PC-3 (cell line): ENCODE measurements around the gene TUBB2B. TPM values are rescaled to one million over a fixed set of nuclear protein-coding genes. Genes with fewer than 3 reads are reported as not detected.

Experiments
- ATAC-seq: fragments of 200-7000 bp; cut with Tn5 transposase; 2 replicates; pipeline ENCODE4 v1.9.1; 2020; ENCODE audit warnings: mild to moderate bottlenecking, moderate library complexity
- BruUV-seq: library from RNA; stranded (reverse); fragments of 400-500 nt; replicated peaks from 2 replicates; lab custom pipeline; 2021; lab: Mats Ljungman, UMichigan
- CTCF ChIA-PET: fragments of 300-600 bp; sonication (Branson Sonifier 250); formaldehyde crosslinking; loops from one replicate; lab custom pipeline; 2022; ENCODE audit warnings: antibody characterized with exemption; lab: Charles Lee
- POLR2A ChIA-PET: fragments of 300-600 bp; sonication (Branson Sonifier 250); formaldehyde crosslinking; loops from one replicate; lab custom pipeline; 2022; ENCODE audit warnings: antibody characterized with exemption; ENCODE audit not compliant: unreplicated experiment; lab: Charles Lee
- DNase-seq: peaks from one replicate; pipeline ENCODE4 v3.0.0-alpha.2; 2015
- H2AFZ ChIP-seq: fragments of 300-600 bp; sonication (generic); 2 replicates; pipeline ENCODE4 v1.6.0; 2016; ENCODE audit warnings: antibody characterized with exemption, low read length
- H3F3A ChIP-seq: fragments of 300-600 bp; sonication (generic); one replicate; pipeline ENCODE4 v1.6.0; 2017; ENCODE audit warnings: antibody characterized with exemption, low read length, control low read depth, mild to moderate bottlenecking; ENCODE audit not compliant: unreplicated experiment
- H3K27ac ChIP-seq: fragments of 300-600 bp; sonication (generic); 2 replicates; pipeline ENCODE4 v1.5.1; 2016; ENCODE audit warnings: mild to moderate bottlenecking, low read length
- H3K27me3 ChIP-seq: fragments of 300-600 bp; sonication (generic); 2 replicates; pipeline ENCODE4 v1.6.1; 2016; ENCODE audit warnings: low read length, mixed read lengths
- H3K36me3 ChIP-seq: fragments of 300-600 bp; sonication (generic); 2 replicates; pipeline ENCODE4 v1.6.1; 2016; ENCODE audit warnings: low read depth, mixed run types, low read length, mixed read lengths
- H3K4me1 ChIP-seq: fragments of 300-600 bp; sonication (generic); 2 replicates; pipeline ENCODE4 v1.5.1; 2016; ENCODE audit warnings: low read length; ENCODE audit not compliant: insufficient read depth
- H3K4me2 ChIP-seq: fragments of 300-600 bp; sonication (generic); 2 replicates; pipeline ENCODE4 v1.6.0; 2016; ENCODE audit warnings: low read length
- H3K4me3 ChIP-seq: fragments of 300-600 bp; sonication (generic); 2 replicates; pipeline ENCODE4 v1.5.1; 2016; ENCODE audit warnings: mild to moderate bottlenecking, low read length, mixed read lengths
- H3K79me2 ChIP-seq: fragments of 300-600 bp; sonication (generic); 2 replicates; pipeline ENCODE4 v1.6.1; 2017; ENCODE audit warnings: low read length, mixed read lengths
- H3K9ac ChIP-seq: fragments of 300-600 bp; sonication (generic); 2 replicates; pipeline ENCODE4 v1.6.0; 2016; ENCODE audit warnings: mild to moderate bottlenecking, low read length
- H3K9me2 ChIP-seq: fragments of 300-600 bp; sonication (generic); replicated peaks from 2 replicates; pipeline ENCODE4 v1.6.1; 2016; ENCODE audit warnings: mixed run types, low read length, mixed read lengths
- H3K9me3 ChIP-seq: fragments of 300-600 bp; sonication (generic); 2 replicates; pipeline ENCODE4 v1.6.1; 2016; ENCODE audit warnings: low read length, mixed read lengths
- H4K20me1 ChIP-seq: fragments of 300-600 bp; sonication (generic); 2 replicates; pipeline ENCODE4 v1.6.1; 2016; ENCODE audit warnings: low read length, mixed read lengths
- EZH2 ChIP-seq: fragments of 300-600 bp; sonication (generic); IDR thresholded peaks from one replicate; pipeline ENCODE4 v1.6.1; 2017; ENCODE audit warnings: antibody characterized with exemption, mild to moderate bottlenecking, low read length; ENCODE audit not compliant: unreplicated experiment
- EZH2phosphoT487 ChIP-seq: fragments of 300-600 bp; sonication (generic); IDR thresholded peaks from 2 replicates; pipeline ENCODE4 v1.6.1; 2018; ENCODE audit warnings: mild to moderate bottlenecking, antibody characterized with exemption, low read length, borderline replicate concordance
- intact Hi-C: fragments of 100-400 bp; cut with micrococcal nuclease; formaldehyde crosslinking; loops from 2 replicates; pipeline ENCODE4 v1.9.0; 2023
- total RNA-seq: library from RNA; depleted of rRNA; stranded (reverse); fragments of >200 nt; gene quantifications from 2 replicates; pipeline ENCODE4 v1.2.3, GENCODE V29; 2014
- TF ChIP-seq, protein P1 (sequence below): fragments of 300-600 bp; sonication (generic); conservative IDR thresholded peaks from 2 replicates; pipeline ENCODE4 v1.5.1; 2017; ENCODE audit warnings: antibody characterized with exemption, low read depth, mild to moderate bottlenecking, low read length

The TUBB2B gene
- total RNA-seq, 1 experiment from 2014 or later = 6.5 TPM

DNA sequence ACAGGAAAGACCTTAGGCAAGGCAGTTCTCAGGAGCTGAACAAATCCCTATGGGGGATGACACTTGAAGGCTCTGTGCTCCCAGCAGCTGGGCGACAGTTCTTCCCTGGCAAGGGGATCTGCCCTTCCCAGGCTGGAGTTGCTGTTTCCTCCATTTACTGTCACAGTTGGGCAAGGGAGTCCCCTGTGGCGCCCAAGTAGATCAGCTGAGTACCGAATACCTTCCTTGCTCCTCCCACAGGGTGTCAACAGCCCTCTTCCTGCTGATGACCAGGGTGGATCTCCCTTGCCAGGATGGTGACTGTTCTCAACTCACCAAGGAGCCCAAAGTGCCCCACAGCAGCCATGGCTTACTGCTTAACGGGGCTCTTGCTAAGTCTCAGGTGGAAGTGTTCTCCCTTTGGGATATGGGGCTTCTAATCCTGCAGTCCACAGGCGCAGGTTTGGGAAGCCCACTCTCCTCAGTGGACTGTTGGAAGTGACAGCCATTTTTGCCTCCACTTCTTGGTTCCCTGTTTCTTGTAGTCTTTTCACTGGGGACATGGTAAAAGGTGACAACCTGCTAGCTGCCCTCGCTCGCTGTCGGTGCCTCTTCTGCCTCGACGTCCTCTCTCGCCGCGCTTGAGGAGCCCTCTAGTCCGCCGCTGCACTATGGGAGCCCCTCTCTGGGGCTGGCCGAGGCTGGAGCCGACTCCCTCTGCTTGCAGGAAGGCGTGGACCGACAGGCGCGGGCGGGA, 25.6 kb upstream of the TUBB2B start:
- ATAC-seq = no peak
- CTCF ChIA-PET = no interaction called here

DNA sequence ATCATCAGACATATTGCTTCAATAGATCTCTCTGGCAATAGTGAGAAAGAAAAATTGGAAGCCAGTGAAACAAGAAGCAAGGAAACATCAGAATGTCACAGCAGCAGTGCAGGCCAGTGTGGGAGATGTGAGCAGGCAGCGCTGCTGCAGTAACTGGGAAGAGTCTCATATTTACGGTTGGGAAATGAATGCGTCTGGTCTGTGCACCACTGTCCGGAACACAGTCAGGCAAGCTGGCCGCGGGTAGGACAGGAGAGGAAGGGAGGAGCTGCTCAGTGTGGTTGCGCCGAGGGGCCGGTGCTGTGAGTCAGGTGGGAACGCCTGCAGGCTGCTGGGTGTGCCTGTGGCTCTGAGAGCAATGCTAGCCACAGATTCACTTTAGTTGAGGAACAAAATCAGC, 24.9 kb upstream of the TUBB2B start:
- H4K20me1 ChIP-seq = no peaks in the 10 kb centered on the region
- CTCF ChIA-PET = interaction anchor here (1.3 to 1.5 kb wide), 3 partner anchors 43 to 95 kb away, joined by 4 to 7 read pairs (median 6); partner anchors contain the start of gene TUBB2A
- peaks cover 15% of the 10 kb centered on the region for H3K4me1 ChIP-seq
- DNase-seq = no peak
- no peaks in the 10 kb centered on the region for H3K27me3 ChIP-seq
- POLR2A ChIA-PET = no interaction called here
- no peaks in the 10 kb centered on the region for H3K9me3 ChIP-seq
- no peak overlapping the region for H3K9ac ChIP-seq
- no peak overlapping the region for H3K4me2 ChIP-seq
- no TSS peak for BruUV-seq
- intact Hi-C loops = loop anchor here (10.0 kb wide), 1 partner anchor 258 kb away; the partner anchor contains the start of gene NQO2
- H3K79me2 ChIP-seq = no peaks in the 10 kb centered on the region
- ATAC-seq = no peak
- H3K9me2 ChIP-seq = no peaks in the 10 kb centered on the region
- no peak for TF ChIP-seq EZH2phosphoT487
- TF ChIP-seq, protein P1, sequence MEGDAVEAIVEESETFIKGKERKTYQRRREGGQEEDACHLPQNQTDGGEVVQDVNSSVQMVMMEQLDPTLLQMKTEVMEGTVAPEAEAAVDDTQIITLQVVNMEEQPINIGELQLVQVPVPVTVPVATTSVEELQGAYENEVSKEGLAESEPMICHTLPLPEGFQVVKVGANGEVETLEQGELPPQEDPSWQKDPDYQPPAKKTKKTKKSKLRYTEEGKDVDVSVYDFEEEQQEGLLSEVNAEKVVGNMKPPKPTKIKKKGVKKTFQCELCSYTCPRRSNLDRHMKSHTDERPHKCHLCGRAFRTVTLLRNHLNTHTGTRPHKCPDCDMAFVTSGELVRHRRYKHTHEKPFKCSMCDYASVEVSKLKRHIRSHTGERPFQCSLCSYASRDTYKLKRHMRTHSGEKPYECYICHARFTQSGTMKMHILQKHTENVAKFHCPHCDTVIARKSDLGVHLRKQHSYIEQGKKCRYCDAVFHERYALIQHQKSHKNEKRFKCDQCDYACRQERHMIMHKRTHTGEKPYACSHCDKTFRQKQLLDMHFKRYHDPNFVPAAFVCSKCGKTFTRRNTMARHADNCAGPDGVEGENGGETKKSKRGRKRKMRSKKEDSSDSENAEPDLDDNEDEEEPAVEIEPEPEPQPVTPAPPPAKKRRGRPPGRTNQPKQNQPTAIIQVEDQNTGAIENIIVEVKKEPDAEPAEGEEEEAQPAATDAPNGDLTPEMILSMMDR = no peak
- TF ChIP-seq EZH2 = no peak
- no peak overlapping the region for H2AFZ ChIP-seq
- H3K36me3 ChIP-seq = no peaks in the 10 kb centered on the region
- no peak overlapping the region for H3K4me3 ChIP-seq
- no peaks in the 10 kb centered on the region for H3F3A ChIP-seq
- H3K27ac ChIP-seq = no peak overlapping the region

More for the DNA sequence above, 25.6 kb upstream of the TUBB2B start:
- Histone ChIP-seq H3K9ac (no peak overlapping the region), H3F3A (no peaks in the 10 kb centered on the region), H3K4me1 (peaks cover 8% of the 10 kb centered on the region), H3K9me3 (no peaks in the 10 kb centered on the region), H3K79me2 (no peaks in the 10 kb centered on the region), H3K27ac (no peak overlapping the region), H3K27me3 (no peaks in the 10 kb centered on the region), H2AFZ (no peak overlapping the region), H3K4me2 (no peak overlapping the region), H4K20me1 (no peaks in the 10 kb centered on the region), H3K4me3 (no peak overlapping the region), H3K9me2 (no peaks in the 10 kb centered on the region), H3K36me3 (no peaks in the 10 kb centered on the region)
- TF ChIP-seq EZH2phosphoT487 (no peak), EZH2 (no peak)
- TF ChIP-seq, protein P1 = no peak
- intact Hi-C loops = loop anchor here (10.0 kb wide), 1 partner anchor 258 kb away; the partner anchor contains the start of gene NQO2
- POLR2A ChIA-PET = no interaction called here
- BruUV-seq = no TSS peak
- no peak for DNase-seq
